Measurements from ENCODE around the gene FIS1. TPM values are rescaled to one million over a fixed set of nuclear protein-coding genes. Genes with fewer than 3 reads are reported as not detected.
A peak's percentile ranks its signal among the peaks of the same experiment; 100 is the strongest.

The FIS1 gene
- total RNA-seq, 1 donor from 2014 or later, result 209 TPM

GRCh38 chr7:101218236-101219125, 26.4 kb downstream of the FIS1 start:
- TF ChIP-seq CTCF (IDR thresholded peaks at IDR 0.05; ENCODE audit: insufficient read depth, low read length, severe bottlenecking), result no peak
- no peak for FAIRE-seq
- peak overlapping the region; percentile 80 for H3K4me3 ChIP-seq (ENCODE audit: low read depth, low read length)
- no peaks in the 10 kb centered on the region for H3K27me3 ChIP-seq (ENCODE audit: control insufficient read depth, insufficient read depth, low read length)
- no peak for DNase-seq (ENCODE audit: low read depth)
- H3K36me3 ChIP-seq (ENCODE audit: control insufficient read depth, insufficient read depth, low read length), result peaks cover 6% of the 10 kb centered on the region

- TF ChIP-seq CTCF (IDR thresholded peaks at IDR 0.05; ENCODE audit: insufficient read depth, low read length, severe bottlenecking), result peak; percentile 10
- FAIRE-seq (peak; percentile 90), DNase-seq (ENCODE audit: low read depth) (peak; percentile 95)
- peaks cover 4% of the 10 kb centered on the region for H3K36me3 ChIP-seq (ENCODE audit: control insufficient read depth, insufficient read depth, low read length)
- no peaks in the 10 kb centered on the region for H3K27me3 ChIP-seq (ENCODE audit: control insufficient read depth, insufficient read depth, low read length)
- H3K4me3 ChIP-seq (ENCODE audit: low read depth, low read length), result peak within 1 kb of the TSS; percentile 80
These were observed 27.3 kb downstream of the FIS1 start, which contains the start of the genes PLOD3 and ZNHIT1 for GRCh38 chr7:101217388-101218235. TSS of gene PLOD3 (minus strand) at chr7:101217581. CDS start at chr7:101217274, 307 bp downstream. TSS of gene ZNHIT1 (plus strand) at chr7:101218165. CDS start at chr7:101218196, 31 bp downstream.

- peak; percentile 2 for TF ChIP-seq CTCF (IDR thresholded peaks at IDR 0.05; ENCODE audit: insufficient read depth, low read length, severe bottlenecking)
- DNase-seq (ENCODE audit: low read depth) (no peak), FAIRE-seq (no peak)
- H3K4me3 ChIP-seq (ENCODE audit: low read depth, low read length), result peak overlapping the region; percentile 80
- H3K36me3 ChIP-seq (ENCODE audit: control insufficient read depth, insufficient read depth, low read length), result peaks cover 5% of the 10 kb centered on the region
- H3K27me3 ChIP-seq (ENCODE audit: control insufficient read depth, insufficient read depth, low read length), result no peaks in the 10 kb centered on the region
These were observed 28.0 kb downstream of the FIS1 start for GRCh38 chr7:101216860-101217387.

GRCh38 chr7:101216001-101216859, 28.7 kb downstream of the FIS1 start:
- no peak for TF ChIP-seq CTCF (IDR thresholded peaks at IDR 0.05; ENCODE audit: insufficient read depth, low read length, severe bottlenecking)
- Histone ChIP-seq H3K36me3 (ENCODE audit: control insufficient read depth, insufficient read depth, low read length) (peaks cover 8% of the 10 kb centered on the region), H3K4me3 (ENCODE audit: low read depth, low read length) (peak overlapping the region; percentile 80), H3K27me3 (ENCODE audit: control insufficient read depth, insufficient read depth, low read length) (no peaks in the 10 kb centered on the region)
- FAIRE-seq (no peak), DNase-seq (ENCODE audit: low read depth) (no peak)

- peaks cover 15% of the 10 kb centered on the region for H3K36me3 ChIP-seq (ENCODE audit: control insufficient read depth, insufficient read depth, low read length)
- H3K4me3 ChIP-seq (ENCODE audit: low read depth, low read length), result no peak overlapping the region
- H3K27me3 ChIP-seq (ENCODE audit: control insufficient read depth, insufficient read depth, low read length), result no peaks in the 10 kb centered on the region
- TF ChIP-seq CTCF (IDR thresholded peaks at IDR 0.05; ENCODE audit: insufficient read depth, low read length, severe bottlenecking), result no peak
- DNase-seq (ENCODE audit: low read depth) (no peak), FAIRE-seq (no peak)
These were observed 32.9 kb downstream of the FIS1 start for GRCh38 chr7:101212014-101212413.
